Measurements from ENCODE around the gene SNX21. TPM values are rescaled to one million over a fixed set of nuclear protein-coding genes. Genes with fewer than 3 reads are reported as not detected.

Gene SNX21
- total RNA-seq, 1 donor from 2014 or later: 6.8 TPM

DNA sequence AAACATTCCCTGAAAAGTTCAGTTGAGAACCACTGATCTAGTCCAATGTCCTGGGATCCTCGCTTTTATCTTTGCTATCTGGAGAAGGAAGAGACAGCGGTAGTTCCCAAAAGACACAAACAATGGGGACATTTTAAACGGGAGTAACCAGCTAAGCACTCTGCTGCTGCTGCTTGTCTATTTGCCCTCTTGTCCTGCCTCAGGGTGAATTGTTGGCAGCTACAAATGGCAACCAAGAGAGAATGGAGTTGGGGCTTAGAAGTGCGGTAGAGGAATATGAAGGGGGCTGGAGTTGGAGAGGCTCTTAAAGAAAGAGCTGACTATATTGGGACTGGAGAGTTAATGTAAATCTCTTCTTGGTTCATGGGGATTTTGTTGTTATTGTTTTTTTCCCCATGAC, 41.0 kb downstream of the SNX21 start:
- H3K36me3 ChIP-seq (ENCODE audit: control insufficient read depth, insufficient read depth, low read length): peaks cover 6% of the 10 kb centered on the region
- no peak overlapping the region for H3K4me3 ChIP-seq (ENCODE audit: low read depth, low read length)
- no peak for DNase-seq (ENCODE audit: low read depth)
- TF ChIP-seq, protein P1, sequence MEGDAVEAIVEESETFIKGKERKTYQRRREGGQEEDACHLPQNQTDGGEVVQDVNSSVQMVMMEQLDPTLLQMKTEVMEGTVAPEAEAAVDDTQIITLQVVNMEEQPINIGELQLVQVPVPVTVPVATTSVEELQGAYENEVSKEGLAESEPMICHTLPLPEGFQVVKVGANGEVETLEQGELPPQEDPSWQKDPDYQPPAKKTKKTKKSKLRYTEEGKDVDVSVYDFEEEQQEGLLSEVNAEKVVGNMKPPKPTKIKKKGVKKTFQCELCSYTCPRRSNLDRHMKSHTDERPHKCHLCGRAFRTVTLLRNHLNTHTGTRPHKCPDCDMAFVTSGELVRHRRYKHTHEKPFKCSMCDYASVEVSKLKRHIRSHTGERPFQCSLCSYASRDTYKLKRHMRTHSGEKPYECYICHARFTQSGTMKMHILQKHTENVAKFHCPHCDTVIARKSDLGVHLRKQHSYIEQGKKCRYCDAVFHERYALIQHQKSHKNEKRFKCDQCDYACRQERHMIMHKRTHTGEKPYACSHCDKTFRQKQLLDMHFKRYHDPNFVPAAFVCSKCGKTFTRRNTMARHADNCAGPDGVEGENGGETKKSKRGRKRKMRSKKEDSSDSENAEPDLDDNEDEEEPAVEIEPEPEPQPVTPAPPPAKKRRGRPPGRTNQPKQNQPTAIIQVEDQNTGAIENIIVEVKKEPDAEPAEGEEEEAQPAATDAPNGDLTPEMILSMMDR (IDR thresholded peaks at IDR 0.05; ENCODE audit: insufficient read depth, low read length, severe bottlenecking): no peak
- FAIRE-seq: no peak
- H3K27me3 ChIP-seq (ENCODE audit: control insufficient read depth, insufficient read depth, low read length): no peaks in the 10 kb centered on the region

DNA sequence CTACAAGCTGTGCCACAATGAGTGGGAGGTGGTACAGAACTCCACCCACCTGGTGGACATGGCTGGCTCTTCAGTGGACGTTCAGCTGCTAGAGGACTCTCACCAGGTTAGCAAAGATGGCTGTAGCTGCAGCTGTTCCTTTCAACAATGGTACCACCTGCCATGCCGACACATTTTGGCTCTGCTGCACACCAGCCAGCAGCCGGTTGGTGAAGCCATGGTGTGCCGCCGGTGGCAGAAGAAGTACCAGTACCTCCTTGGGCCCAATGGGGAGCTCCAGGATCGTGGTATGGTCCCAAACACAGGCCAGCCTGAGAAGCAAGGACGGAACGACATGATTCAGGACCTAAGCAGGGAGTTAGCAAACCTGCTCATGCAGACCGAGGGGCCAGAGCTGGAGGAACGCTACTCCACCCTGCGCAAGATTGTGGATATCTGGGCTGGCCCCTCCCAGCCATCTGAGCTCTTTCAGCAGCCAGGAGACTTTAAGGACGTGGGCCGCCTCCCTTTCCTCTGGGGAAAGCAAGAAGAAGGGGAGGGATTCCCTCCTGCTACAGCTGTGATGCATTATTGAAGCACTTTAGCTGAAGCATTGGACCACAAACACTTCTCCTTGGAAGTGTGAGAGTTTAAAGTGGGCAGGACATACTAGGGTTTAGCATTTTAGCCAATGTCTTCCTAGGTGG, 44.6 kb downstream of the SNX21 start:
- FAIRE-seq (no peak), DNase-seq (ENCODE audit: low read depth) (no peak)
- Histone ChIP-seq H3K4me3 (ENCODE audit: low read depth, low read length) (no peak overlapping the region), H3K27me3 (ENCODE audit: control insufficient read depth, insufficient read depth, low read length) (no peaks in the 10 kb centered on the region), H3K36me3 (ENCODE audit: control insufficient read depth, insufficient read depth, low read length) (peaks cover 9% of the 10 kb centered on the region)
- TF ChIP-seq, protein P1 (IDR thresholded peaks at IDR 0.05; ENCODE audit: insufficient read depth, low read length, severe bottlenecking): no peak

DNA sequence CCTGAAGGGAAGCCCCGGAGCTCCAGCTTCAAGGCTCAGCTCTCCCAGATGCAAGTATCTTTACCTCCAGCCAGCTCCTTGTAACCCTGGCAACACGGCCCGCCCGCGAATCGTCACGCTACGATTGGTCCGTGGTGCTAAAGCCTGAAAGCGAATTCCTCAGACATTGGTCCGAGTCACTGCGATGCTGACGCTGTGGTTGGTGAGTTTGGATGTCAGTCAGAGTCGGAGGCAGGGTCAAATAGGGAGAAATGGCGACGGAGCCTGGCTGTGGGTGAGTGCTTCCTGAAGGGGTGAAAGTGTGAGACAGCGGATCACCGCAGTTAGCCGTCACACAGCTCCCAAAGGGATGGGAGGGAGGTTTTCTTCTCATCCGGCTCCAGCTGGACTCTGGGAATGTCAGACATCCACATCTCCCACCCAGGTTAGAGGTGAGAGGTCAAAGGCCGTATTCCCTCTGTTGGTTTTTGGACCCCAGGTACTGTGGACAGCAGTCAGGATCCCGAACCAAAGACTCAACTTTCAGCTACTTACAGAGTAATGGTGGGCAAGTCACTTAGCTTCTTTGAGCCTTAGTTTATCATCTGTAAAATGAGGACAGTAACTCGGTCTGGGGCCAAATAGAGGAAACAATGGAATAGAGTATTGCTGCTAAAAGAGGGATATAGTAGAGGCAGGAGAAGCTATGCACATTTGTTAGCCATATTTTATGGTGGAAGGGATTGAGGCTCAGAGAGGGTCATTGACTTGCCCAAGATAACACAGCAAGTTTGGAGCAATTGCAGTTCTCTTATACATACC, 47.6 kb downstream of the SNX21 start, which contains the start of gene ZSWIM1:
ZSWIM1 (plus strand) TSS at position 240 of the 801 bp plus-strand sequence. CDS start 1,366 bp downstream, outside the sequence.
- peaks cover 12% of the 10 kb centered on the region for H3K36me3 ChIP-seq (ENCODE audit: control insufficient read depth, insufficient read depth, low read length)
- DNase-seq (ENCODE audit: low read depth): peak; percentile 98
- no peaks in the 10 kb centered on the region for H3K27me3 ChIP-seq (ENCODE audit: control insufficient read depth, insufficient read depth, low read length)
- TF ChIP-seq, protein P1 (IDR thresholded peaks at IDR 0.05; ENCODE audit: insufficient read depth, low read length, severe bottlenecking): no peak
- H3K4me3 ChIP-seq (ENCODE audit: low read depth, low read length): peak within 1 kb of the TSS; percentile 63
- peak; percentile 77 for FAIRE-seq

DNA sequence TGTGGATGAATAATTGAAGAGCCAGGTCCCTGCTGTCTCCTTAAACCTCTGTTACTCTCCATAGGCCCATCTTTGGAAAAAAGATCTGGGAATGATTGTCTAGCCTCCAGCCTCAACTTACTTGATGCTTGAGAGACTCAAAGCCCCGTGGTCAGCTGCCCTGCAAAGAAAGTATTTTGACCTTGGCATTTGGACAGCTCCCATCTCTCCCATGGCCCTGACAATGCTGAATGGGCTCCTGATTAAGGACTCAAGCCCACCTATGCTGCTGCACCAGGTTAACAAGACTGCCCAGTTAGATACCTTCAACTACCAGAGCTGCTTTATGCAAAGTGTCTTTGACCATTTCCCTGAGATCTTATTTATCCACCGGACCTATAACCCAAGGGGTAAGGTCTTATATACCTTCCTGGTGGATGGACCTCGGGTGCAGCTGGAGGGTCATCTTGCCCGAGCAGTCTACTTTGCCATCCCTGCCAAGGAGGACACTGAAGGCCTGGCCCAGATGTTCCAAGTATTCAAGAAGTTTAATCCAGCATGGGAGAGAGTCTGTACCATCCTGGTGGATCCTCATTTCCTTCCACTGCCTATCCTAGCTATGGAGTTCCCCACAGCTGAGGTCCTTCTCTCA, 49.0 kb downstream of the SNX21 start:
- Histone ChIP-seq H3K36me3 (ENCODE audit: control insufficient read depth, insufficient read depth, low read length) (peaks cover 13% of the 10 kb centered on the region), H3K27me3 (ENCODE audit: control insufficient read depth, insufficient read depth, low read length) (no peaks in the 10 kb centered on the region), H3K4me3 (ENCODE audit: low read depth, low read length) (no peak overlapping the region)
- TF ChIP-seq, protein P1 (IDR thresholded peaks at IDR 0.05; ENCODE audit: insufficient read depth, low read length, severe bottlenecking): no peak
- FAIRE-seq: no peak
- DNase-seq (ENCODE audit: low read depth): no peak

DNA sequence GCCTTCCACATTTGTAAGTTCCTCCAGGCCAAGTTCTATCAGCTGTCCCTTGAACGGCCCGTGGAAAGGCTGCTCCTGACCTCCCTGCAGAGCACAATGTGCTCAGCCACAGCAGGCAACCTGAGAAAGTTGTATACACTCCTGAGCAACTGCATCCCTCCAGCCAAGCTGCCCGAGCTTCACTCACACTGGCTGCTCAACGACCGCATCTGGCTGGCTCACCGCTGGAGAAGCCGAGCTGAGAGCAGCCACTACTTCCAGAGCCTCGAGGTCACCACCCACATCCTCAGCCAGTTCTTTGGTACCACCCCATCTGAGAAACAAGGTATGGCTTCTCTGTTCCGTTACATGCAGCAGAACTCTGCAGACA, 49.5 kb downstream of the SNX21 start:
- H3K4me3 ChIP-seq (ENCODE audit: low read depth, low read length): no peak overlapping the region
- DNase-seq (ENCODE audit: low read depth): no peak
- TF ChIP-seq, protein P1 (IDR thresholded peaks at IDR 0.05; ENCODE audit: insufficient read depth, low read length, severe bottlenecking): no peak
- peaks cover 10% of the 10 kb centered on the region for H3K36me3 ChIP-seq (ENCODE audit: control insufficient read depth, insufficient read depth, low read length)
- no peaks in the 10 kb centered on the region for H3K27me3 ChIP-seq (ENCODE audit: control insufficient read depth, insufficient read depth, low read length)
- FAIRE-seq: no peak

Data from bronchial epithelial cell (primary cell).